Measurements from ENCODE around the gene TMEM256. TPM values are rescaled to one million over a fixed set of nuclear protein-coding genes. Genes with fewer than 3 reads are reported as not detected.

The TMEM256 gene
- total and polyA plus RNA-seq, 11 donors = 51.9 to 195 (median 69.8) TPM

DNA sequence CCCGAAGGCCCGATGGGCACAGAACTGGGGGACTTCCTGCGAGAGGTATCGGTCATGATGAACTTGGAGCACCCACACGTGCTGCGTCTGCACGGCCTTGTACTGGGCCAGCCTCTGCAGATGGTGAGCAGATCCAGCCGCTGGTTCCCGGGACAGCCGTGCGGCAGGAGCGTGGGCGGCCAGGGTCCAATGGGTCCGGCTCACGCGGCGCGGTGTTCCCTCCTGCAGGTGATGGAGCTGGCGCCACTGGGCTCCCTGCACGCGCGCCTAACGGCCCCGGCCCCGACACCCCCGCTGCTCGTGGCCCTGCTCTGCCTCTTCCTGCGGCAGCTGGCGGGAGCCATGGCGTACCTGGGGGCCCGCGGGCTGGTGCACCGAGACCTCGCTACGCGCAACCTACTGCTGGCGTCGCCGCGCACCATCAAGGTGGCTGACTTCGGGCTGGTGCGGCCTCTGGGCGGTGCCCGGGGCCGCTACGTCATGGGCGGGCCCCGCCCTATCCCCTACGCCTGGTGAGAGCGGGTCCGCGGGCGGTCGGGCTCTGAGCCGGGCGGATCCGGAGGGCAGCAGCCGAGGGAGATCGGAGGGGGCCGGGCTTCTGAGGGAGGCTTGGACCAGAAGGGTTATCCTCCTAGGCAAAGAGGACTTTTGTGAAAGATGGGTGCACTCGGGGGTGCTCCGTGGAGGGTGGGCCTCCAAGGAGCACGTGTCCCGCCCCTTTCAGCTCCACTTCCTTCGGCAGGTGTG is 20.0 kb downstream of the TMEM256 start:
- Histone ChIP-seq H3K27me3 (peaks cover 0 to 41% (median 11%) of the 10 kb centered on the region in 9 donors), H3K9me3 (peaks cover 0 to 4% (median 0%) of the 10 kb centered on the region in 12 donors), H3K4me3 (peak overlapping the region; percentile 21 to 60 (median 48)), H3K27ac (peak overlapping the region in 2 of 12 donors; percentile 0 to 43), H3K36me3 (peaks cover 0 to 16% (median 8%) of the 10 kb centered on the region in 9 donors), H3K4me1 (peaks cover 0 to 36% (median 22%) of the 10 kb centered on the region in 12 donors)
- TF ChIP-seq, protein P1, sequence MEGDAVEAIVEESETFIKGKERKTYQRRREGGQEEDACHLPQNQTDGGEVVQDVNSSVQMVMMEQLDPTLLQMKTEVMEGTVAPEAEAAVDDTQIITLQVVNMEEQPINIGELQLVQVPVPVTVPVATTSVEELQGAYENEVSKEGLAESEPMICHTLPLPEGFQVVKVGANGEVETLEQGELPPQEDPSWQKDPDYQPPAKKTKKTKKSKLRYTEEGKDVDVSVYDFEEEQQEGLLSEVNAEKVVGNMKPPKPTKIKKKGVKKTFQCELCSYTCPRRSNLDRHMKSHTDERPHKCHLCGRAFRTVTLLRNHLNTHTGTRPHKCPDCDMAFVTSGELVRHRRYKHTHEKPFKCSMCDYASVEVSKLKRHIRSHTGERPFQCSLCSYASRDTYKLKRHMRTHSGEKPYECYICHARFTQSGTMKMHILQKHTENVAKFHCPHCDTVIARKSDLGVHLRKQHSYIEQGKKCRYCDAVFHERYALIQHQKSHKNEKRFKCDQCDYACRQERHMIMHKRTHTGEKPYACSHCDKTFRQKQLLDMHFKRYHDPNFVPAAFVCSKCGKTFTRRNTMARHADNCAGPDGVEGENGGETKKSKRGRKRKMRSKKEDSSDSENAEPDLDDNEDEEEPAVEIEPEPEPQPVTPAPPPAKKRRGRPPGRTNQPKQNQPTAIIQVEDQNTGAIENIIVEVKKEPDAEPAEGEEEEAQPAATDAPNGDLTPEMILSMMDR (IDR thresholded peaks at IDR 0.05) = no peak
- no peak for TF ChIP-seq POLR2A (IDR thresholded peaks at IDR 0.05)
- intact Hi-C loops (cut with DNase I) = no loop called here
- DNase-seq (peak in 4 of 5 donors; percentile 38 to 76 (median 44)), ATAC-seq (peak in 3 of 4 donors; percentile 52 to 59 (median 54))
- 12 to 32% (median 19%) methylated on average over 37 to 65 of the region's 65 CpGs for WGBS, 4 donors

- WGBS, 4 donors = 65 to 79% (median 78%) methylated on average over 5 to 11 of the region's 11 CpGs
- Histone ChIP-seq H3K27ac (no peak overlapping the region), H3K9me3 (peaks cover 0 to 4% (median 0%) of the 10 kb centered on the region in 12 donors), H3K27me3 (peaks cover 0 to 41% (median 11%) of the 10 kb centered on the region in 9 donors), H3K36me3 (peaks cover 0 to 10% (median 4%) of the 10 kb centered on the region in 9 donors), H3K4me1 (peaks cover 0 to 36% (median 22%) of the 10 kb centered on the region in 12 donors), H3K4me3 (peak overlapping the region in 8 of 12 donors; percentile 41 to 60 (median 53))
- ATAC-seq (no peak), DNase-seq (no peak)
- TF ChIP-seq, protein P1 (IDR thresholded peaks at IDR 0.05) = no peak
- no peak for TF ChIP-seq POLR2A (IDR thresholded peaks at IDR 0.05)
- intact Hi-C loops (cut with DNase I) = no loop called here
Measured at GRCh38 chr17:7383371-7383741, 20.5 kb downstream of the TMEM256 start.

DNA sequence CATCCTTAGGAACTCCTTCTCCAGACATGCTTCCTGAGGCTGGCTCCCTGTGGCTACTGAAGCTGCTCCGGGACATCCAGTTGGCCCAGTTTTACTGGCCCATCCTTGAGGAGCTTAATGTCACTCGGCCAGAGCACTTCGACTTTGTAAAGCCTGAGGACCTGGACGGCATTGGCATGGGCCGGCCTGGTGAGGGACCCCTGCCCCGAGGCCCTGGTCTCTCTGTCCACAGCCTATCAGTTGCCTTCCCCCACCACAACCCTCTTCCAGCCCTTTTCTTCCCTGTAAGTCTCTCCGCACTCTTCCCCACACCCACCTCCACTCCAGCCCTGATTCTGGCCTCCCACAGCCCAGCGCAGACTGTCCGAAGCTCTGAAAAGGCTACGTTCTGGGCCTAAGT is 21.0 kb downstream of the TMEM256 start:
- Histone ChIP-seq H3K27me3 (peaks cover 0 to 41% (median 11%) of the 10 kb centered on the region in 9 donors), H3K9me3 (peaks cover 0 to 4% (median 0%) of the 10 kb centered on the region in 12 donors), H3K4me1 (peaks cover 0 to 36% (median 22%) of the 10 kb centered on the region in 12 donors), H3K36me3 (peaks cover 0 to 6% (median under 1%) of the 10 kb centered on the region in 9 donors), H3K4me3 (no peak overlapping the region), H3K27ac (no peak overlapping the region)
- DNase-seq (no peak), ATAC-seq (no peak)
- 87 to 91% (median 90%) methylated on average over 10 of the region's 10 CpGs for WGBS, 4 donors
- TF ChIP-seq, protein P1 (IDR thresholded peaks at IDR 0.05) = no peak
- TF ChIP-seq POLR2A (IDR thresholded peaks at IDR 0.05) = no peak
- intact Hi-C loops (cut with DNase I) = no loop called here

Measured in heart left ventricle (tissue), 16 donors.